HAP-1 (cell line): ENCODE data around the gene ASPSCR1.

Experiments used
- DNase-seq, 2 experiments: peaks; one replicate each; pipeline ENCODE4 v3.0.0-alpha.2; 2016 to 2020; ENCODE audit warnings: low spot score in 2 of 2
- H3K27me3 ChIP-seq: fragments of 250-450 bp; sonication (Bioruptor Pico); 2 replicates; pipeline ENCODE4 v1.5.1; 2020; ENCODE audit warnings: low read depth, mild to moderate bottlenecking, moderate library complexity
- H3K36me3 ChIP-seq: fragments of 250-450 bp; sonication (Bioruptor Pico); replicated peaks from 2 replicates; pipeline ENCODE4 v1.5.1; 2020; ENCODE audit warnings: mild to moderate bottlenecking
- H3K4me1 ChIP-seq: fragments of 250-450 bp; sonication (Bioruptor Pico); 2 replicates; pipeline ENCODE4 v1.5.1; 2020; ENCODE audit warnings: mild to moderate bottlenecking
- H3K4me3 ChIP-seq: fragments of 250-450 bp; sonication (Bioruptor Pico); 2 replicates; pipeline ENCODE4 v1.5.1; 2020; ENCODE audit warnings: mild to moderate bottlenecking, moderate library complexity
- H3K9me3 ChIP-seq: fragments of 250-450 bp; sonication (Bioruptor Pico); 2 replicates; pipeline ENCODE4 v1.5.1; 2020; ENCODE audit warnings: mild to moderate bottlenecking, moderate library complexity
- in situ Hi-C: fragments of 300-500 bp; cut with MboI; formaldehyde crosslinking; loops from 3 replicates; pipeline ENCODE4 v1.14.3; 2020; ENCODE audit warnings: low sequenced_read_pairs, inconsistent platforms, mixed read lengths

Gene ASPSCR1

GRCh38 chr17:82010575-82011525, 33.4 kb downstream of the ASPSCR1 start:
- Histone ChIP-seq H3K36me3 (no peaks in the 10 kb centered on the region), H3K4me1 (no peaks in the 10 kb centered on the region)
- in situ Hi-C loops, result no loop called here

GRCh38 chr17:82011617-82012187, 34.3 kb downstream of the ASPSCR1 start:
- in situ Hi-C loops, result no loop called here

More at GRCh38 chr17:82010575-82011525, 33.4 kb downstream of the ASPSCR1 start:
- Histone ChIP-seq H3K27me3 (no peaks in the 10 kb centered on the region), H3K9me3 (no peaks in the 10 kb centered on the region), H3K4me3 (no peak overlapping the region)
- no peak for DNase-seq

GRCh38 chr17:82012261-82012639, 34.8 kb downstream of the ASPSCR1 start:
- Histone ChIP-seq H3K9me3 (no peaks in the 10 kb centered on the region), H3K4me1 (no peaks in the 10 kb centered on the region), H3K4me3 (no peak overlapping the region), H3K27me3 (no peaks in the 10 kb centered on the region), H3K36me3 (no peaks in the 10 kb centered on the region)
- no peak for DNase-seq
- in situ Hi-C loops, result no loop called here

More at GRCh38 chr17:82011617-82012187, 34.3 kb downstream of the ASPSCR1 start:
- Histone ChIP-seq H3K4me1 (no peaks in the 10 kb centered on the region), H3K4me3 (no peak overlapping the region), H3K27me3 (no peaks in the 10 kb centered on the region), H3K36me3 (no peaks in the 10 kb centered on the region), H3K9me3 (no peaks in the 10 kb centered on the region)
- no peak for DNase-seq

- in situ Hi-C loops, result no loop called here
Observed at GRCh38 chr17:82012640-82013295, 35.3 kb downstream of the ASPSCR1 start.

GRCh38 chr17:82013341-82013740, 35.9 kb downstream of the ASPSCR1 start:
- in situ Hi-C loops, result no loop called here
- Histone ChIP-seq H3K4me1 (no peaks in the 10 kb centered on the region), H3K4me3 (no peak overlapping the region), H3K36me3 (peaks cover 2% of the 10 kb centered on the region), H3K27me3 (no peaks in the 10 kb centered on the region), H3K9me3 (no peaks in the 10 kb centered on the region)
- no peak for DNase-seq

More at GRCh38 chr17:82012640-82013295, 35.3 kb downstream of the ASPSCR1 start:
- Histone ChIP-seq H3K9me3 (no peaks in the 10 kb centered on the region), H3K27me3 (no peaks in the 10 kb centered on the region), H3K36me3 (no peaks in the 10 kb centered on the region; the same call in 1 of the 2 replicates), H3K4me1 (no peaks in the 10 kb centered on the region), H3K4me3 (no peak overlapping the region)
- DNase-seq, result no peak

GRCh38 chr17:82013772-82014321, 36.4 kb downstream of the ASPSCR1 start:
- Histone ChIP-seq H3K36me3 (peaks cover 7% of the 10 kb centered on the region), H3K27me3 (no peaks in the 10 kb centered on the region), H3K4me1 (no peaks in the 10 kb centered on the region), H3K4me3 (no peak overlapping the region), H3K9me3 (no peaks in the 10 kb centered on the region)
- in situ Hi-C loops, result no loop called here
- DNase-seq, result no peak

GRCh38 chr17:82014432-82014831, 37.0 kb downstream of the ASPSCR1 start:
- in situ Hi-C loops, result no loop called here
- no peak overlapping the region for H3K4me3 ChIP-seq
- H3K4me1 ChIP-seq, result no peaks in the 10 kb centered on the region
- H3K27me3 ChIP-seq, result no peaks in the 10 kb centered on the region
- H3K36me3 ChIP-seq, result peaks cover 8% of the 10 kb centered on the region
- no peak for DNase-seq
- no peaks in the 10 kb centered on the region for H3K9me3 ChIP-seq

GRCh38 chr17:82014971-82015310, 37.5 kb downstream of the ASPSCR1 start:
- in situ Hi-C loops, result no loop called here
- peaks cover 8% of the 10 kb centered on the region for H3K36me3 ChIP-seq
- DNase-seq, result no peak

GRCh38 chr17:82015311-82015971, 38.0 kb downstream of the ASPSCR1 start:
- in situ Hi-C loops, result no loop called here
- DNase-seq, result no peak
- Histone ChIP-seq H3K4me1 (no peaks in the 10 kb centered on the region), H3K36me3 (peaks cover 8% of the 10 kb centered on the region), H3K9me3 (no peaks in the 10 kb centered on the region), H3K4me3 (no peak overlapping the region), H3K27me3 (no peaks in the 10 kb centered on the region)

More at GRCh38 chr17:82014971-82015310, 37.5 kb downstream of the ASPSCR1 start:
- Histone ChIP-seq H3K27me3 (no peaks in the 10 kb centered on the region), H3K4me1 (no peaks in the 10 kb centered on the region), H3K4me3 (no peak overlapping the region), H3K9me3 (no peaks in the 10 kb centered on the region)

- no peak overlapping the region for H3K4me3 ChIP-seq
- H3K27me3 ChIP-seq, result no peaks in the 10 kb centered on the region
- DNase-seq, result no peak
- in situ Hi-C loops, result no loop called here
- peaks cover 4% of the 10 kb centered on the region for H3K4me1 ChIP-seq
- no peaks in the 10 kb centered on the region for H3K9me3 ChIP-seq
- peaks cover 8% of the 10 kb centered on the region for H3K36me3 ChIP-seq
Observed at GRCh38 chr17:82016061-82016874, 38.8 kb downstream of the ASPSCR1 start.

- DNase-seq, result no peak
- peaks cover 8% of the 10 kb centered on the region for H3K36me3 ChIP-seq
- peaks cover 11% of the 10 kb centered on the region for H3K4me1 ChIP-seq
- H3K9me3 ChIP-seq, result no peaks in the 10 kb centered on the region
- in situ Hi-C loops, result no loop called here
- H3K27me3 ChIP-seq, result no peaks in the 10 kb centered on the region
- H3K4me3 ChIP-seq, result no peak overlapping the region
Observed at GRCh38 chr17:82016875-82017459, 39.5 kb downstream of the ASPSCR1 start.

GRCh38 chr17:82017612-82018151, 40.3 kb downstream of the ASPSCR1 start:
- Histone ChIP-seq H3K36me3 (peaks cover 11% of the 10 kb centered on the region), H3K4me3 (no peak overlapping the region), H3K4me1 (peaks cover 11% of the 10 kb centered on the region), H3K9me3 (no peaks in the 10 kb centered on the region), H3K27me3 (no peaks in the 10 kb centered on the region)
- DNase-seq, result no peak
- in situ Hi-C loops, result no loop called here
